T-helper 1 cell treated with Interleukin-12 subunit alpha and Interleukin-12 subunit beta and Interleukin-4 antibody, amounts not matched to agents 30 ng/mL and 1 ng/mL, for 36 hours (primary cell): ENCODE measurements around the gene SELENOV. TPM values are rescaled to one million over a fixed set of nuclear protein-coding genes. Genes with fewer than 3 reads are reported as not detected.

Source experiments
- intact Hi-C: fragments of 100-400 bp; cut with micrococcal nuclease; formaldehyde crosslinking; loops from one replicate; pipeline ENCODE4 v1.15.1; 2024
- total RNA-seq: library from RNA; stranded (reverse); gene quantifications from 2 replicates; pipeline ENCODE4 v1.2.3, GENCODE V29; 2022

Gene SELENOV
- total RNA-seq, 1 donor from 2014 or later: not detected

DNA sequence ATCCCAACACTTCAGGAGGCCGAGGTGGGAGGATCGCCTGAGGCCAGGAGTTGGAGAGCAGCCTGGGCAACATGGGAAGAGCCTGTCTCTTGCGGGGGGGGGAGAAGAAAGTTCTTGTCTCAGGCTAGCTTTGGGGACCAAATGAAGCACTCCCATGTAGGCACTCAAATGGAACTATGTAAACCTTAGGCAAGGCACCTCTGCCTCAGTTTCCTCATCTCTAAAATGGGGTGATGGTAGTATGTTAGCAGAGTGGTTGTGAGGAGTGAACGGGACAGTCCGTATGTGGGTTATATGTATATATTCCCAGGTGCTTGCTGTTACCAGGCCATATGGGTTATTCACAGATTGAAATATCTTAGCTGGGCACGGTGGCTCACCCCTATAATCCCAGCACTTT is 22.7 kb upstream of the SELENOV start:
- intact Hi-C loops: no loop called here

- intact Hi-C loops: no loop called here
Observed at GRCh38 chr19:39492788-39493187, 22.2 kb upstream of the SELENOV start.

- intact Hi-C loops: no loop called here
Observed at GRCh38 chr19:39494661-39495060, 20.3 kb upstream of the SELENOV start.

DNA sequence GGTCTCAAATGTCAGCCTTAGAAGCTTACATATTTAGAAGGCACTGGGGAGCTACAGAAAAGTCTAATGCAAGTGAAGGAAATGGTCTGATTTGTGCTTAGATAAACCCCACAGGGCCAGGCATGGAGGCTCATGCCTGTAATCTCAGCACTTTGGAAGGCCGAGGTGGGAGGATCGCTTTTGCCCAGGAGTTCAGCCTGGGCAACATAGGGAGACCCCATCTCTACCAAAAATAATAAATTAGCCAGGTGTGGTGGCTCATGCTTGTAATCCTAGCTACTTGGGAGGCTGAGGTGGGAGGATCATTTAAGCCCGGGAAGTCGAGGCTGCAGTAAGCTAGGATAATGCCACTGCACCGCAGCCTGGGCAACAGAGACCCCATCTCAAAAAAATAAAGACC is 18.9 kb upstream of the SELENOV start:
- intact Hi-C loops: no loop called here

- intact Hi-C loops: no loop called here
Observed at GRCh38 chr19:39497701-39497995, 17.3 kb upstream of the SELENOV start.

DNA sequence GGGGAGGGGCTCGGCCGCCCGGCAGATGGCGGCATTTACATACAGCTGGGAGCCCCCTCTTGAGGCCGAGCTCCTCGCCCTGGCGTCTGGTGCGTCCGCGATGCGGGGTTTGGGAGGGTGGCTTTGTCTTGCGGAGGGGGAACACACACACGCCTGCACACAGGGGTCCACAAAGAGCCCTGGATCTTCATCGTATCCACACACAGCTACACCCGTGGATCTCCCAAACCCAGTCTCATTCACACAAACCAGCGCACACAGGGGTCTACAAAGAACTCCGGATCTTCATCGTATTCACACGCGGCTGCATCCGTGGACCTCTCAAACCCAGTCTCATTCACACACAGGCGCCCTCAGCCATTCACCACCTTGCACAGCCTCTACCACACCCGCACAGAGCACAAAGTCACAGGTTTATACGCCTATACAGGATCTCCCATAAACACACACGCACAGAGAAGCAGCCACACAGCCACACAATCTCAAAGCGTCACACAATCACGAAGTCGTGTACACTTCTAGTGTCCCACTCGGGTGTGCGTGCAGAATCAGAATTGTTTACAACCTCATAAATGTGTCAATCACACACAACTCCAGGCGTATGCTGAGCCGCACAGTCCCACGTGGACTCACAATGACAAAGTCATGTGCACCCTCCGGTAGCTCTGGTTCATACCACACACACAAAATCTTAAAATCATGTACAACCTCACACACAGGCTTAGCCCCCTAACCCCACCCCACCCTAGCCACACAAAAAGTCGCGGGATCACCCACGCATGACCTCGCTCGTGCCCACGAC is 16.7 kb upstream of the SELENOV start:
- intact Hi-C loops: no loop called here

DNA sequence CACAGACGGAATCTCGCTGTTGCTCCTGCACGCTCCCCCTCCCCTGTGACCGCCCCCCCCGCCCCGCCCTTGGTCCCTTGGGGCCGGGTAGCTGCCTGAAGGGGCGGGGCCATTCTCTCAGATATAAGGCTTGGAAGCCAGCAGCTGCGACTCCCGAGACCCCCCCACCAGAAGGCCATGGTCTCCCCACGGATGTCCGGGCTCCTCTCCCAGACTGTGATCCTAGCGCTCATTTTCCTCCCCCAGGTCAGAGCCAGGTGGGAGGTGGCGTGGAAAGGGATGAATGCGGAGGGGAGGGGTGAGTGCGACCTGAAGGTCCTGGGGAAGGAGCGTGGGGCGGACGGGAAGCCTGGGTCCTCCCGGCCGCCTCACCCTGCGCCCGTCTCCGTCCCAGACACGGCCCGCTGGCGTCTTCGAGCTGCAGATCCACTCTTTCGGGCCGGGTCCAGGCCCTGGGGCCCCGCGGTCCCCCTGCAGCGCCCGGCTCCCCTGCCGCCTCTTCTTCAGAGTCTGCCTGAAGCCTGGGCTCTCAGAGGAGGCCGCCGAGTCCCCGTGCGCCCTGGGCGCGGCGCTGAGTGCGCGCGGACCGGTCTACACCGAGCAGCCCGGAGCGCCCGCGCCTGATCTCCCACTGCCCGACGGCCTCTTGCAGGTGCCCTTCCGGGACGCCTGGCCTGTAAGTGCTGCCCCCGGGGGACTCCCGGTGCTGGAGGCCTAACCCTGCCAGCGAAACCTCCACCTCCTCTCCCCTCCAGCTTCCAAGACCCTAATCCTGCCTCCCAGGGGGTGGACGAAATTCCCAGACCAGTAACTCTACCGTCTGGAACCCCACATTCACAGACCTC is 15.9 kb upstream of the SELENOV start, which contains the start of gene DLL3:
Gene DLL3 (plus strand): TSS at position 150 of the 845 bp plus-strand sequence. CDS start 28 bp downstream, at position 178.
- intact Hi-C loops: no loop called here

- intact Hi-C loops: loop anchor here (2.0 kb wide), 1 partner anchor 19 kb away; the partner anchor contains the start of gene TIMM50
Observed at GRCh38 chr19:39499932-39500331, 15.0 kb upstream of the SELENOV start.

- intact Hi-C loops: loop anchor here (2.0 kb wide), 1 partner anchor 20 kb away; the partner anchor contains the start of gene TIMM50
Observed at GRCh38 chr19:39500543-39500942, 14.4 kb upstream of the SELENOV start.

DNA sequence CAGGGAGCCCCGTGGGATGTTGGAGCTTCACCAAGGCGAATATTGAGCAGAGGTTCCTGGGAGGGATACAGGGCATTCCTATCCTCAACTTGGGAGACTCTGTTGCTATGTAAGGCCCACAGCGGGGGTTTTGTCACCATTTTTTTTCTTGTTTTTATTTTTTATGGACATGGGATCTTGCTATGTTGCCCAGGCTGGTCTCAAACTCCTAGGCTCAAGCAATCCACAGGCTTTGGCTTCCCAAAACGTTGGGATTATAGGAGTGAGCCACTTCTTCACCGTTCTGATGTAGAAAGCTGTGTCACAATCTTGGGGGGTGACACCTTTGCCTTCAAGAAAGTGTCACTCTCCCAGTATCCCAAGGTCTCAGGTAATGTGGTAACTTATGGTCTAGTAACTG is 13.6 kb upstream of the SELENOV start:
- intact Hi-C loops: loop anchor here (2.0 kb wide), 1 partner anchor 21 kb away; the partner anchor contains the start of gene TIMM50

DNA sequence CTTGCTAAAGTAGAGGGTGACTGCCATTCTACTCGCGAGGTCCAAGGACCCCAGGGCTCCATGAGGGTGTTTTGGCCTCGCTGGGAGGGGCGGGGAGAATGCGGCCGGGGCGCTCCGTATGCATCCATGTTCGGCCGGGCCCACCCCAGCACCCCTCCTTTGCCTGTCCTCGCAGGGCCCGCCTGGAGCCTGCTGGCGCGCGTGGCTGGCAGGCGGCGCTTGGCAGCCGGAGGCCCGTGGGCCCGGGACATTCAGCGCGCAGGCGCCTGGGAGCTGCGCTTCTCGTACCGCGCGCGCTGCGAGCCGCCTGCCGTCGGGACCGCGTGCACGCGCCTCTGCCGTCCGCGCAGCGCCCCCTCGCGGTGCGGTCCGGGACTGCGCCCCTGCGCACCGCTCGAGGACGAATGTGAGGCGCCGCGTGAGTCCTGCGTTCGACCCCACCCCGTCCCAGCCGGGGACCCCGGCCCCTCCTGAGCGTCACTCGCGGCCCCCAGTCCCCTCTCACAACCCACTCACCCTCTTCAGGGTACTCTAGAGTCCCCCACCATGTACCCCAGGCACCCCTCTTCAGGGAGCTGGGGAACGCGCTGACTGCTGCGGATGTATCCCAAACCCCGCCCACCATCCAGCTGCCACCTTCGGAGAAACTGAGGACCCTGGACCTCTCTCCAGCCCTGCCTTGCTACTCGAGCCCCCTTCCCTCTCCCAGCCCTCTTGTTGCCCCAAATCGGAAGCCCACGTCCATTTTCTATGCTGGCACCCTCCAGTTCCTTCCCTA is 12.1 kb upstream of the SELENOV start:
- intact Hi-C loops: loop anchor here (1.0 to 2.0 kb wide), 2 partner anchors 30 to 63 kb away; partner anchors contain the start of gene EID2B

- intact Hi-C loops: no loop called here
Observed at GRCh38 chr19:39506598-39506943, 8.4 kb upstream of the SELENOV start.

GRCh38 chr19:39506944-39507714 is 7.8 kb upstream of the SELENOV start:
- intact Hi-C loops: loop anchor here (1.0 kb wide), 1 partner anchor 25 kb away; the partner anchor contains the start of gene EID2B

- intact Hi-C loops: loop anchor here (1.0 kb wide), 1 partner anchor 24 kb away; the partner anchor contains the start of gene EID2B
Observed at GRCh38 chr19:39507715-39508364, 7.1 kb upstream of the SELENOV start.

DNA sequence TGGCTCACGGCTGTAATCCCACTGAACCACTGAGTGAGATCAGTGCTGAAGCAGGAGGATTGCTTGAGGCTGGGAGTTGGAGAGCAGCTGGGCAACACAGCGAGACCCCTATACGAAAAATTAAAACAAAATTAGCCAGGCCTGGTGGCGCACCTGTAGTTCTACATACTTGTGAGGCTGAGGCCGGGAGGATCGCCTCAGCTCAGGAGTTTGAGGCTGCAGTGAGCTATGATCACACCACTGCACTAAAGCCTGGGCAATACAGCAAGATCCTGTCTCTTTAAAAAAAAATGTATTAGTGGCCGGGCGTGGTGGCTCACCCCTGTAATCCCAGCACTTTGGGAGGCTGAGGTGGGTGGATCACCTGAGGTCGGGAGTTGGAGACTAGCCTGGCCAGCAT is 6.3 kb upstream of the SELENOV start:
- intact Hi-C loops: no loop called here

- intact Hi-C loops: no loop called here
Observed at GRCh38 chr19:39509233-39509632, 5.7 kb upstream of the SELENOV start.

DNA sequence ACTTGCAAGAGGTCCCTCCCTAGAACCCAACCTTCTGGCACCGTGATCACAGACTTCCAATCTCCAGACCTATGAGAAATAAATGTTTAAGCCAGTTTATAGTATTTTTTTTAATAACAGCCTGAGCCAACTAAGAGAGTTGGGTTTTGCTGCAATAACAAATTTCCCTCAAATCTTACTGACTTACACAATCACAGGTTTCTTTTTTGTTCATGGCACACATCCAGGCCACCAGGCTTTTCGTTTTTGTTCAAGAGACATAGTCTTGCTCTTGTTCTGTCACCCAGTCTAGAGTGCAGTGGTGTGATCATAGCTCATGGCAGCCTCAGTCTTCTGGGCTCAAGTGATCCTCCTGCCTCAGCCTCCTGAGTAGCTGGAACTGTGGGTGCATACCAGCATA is 2.0 kb upstream of the SELENOV start:
- intact Hi-C loops: no loop called here

- intact Hi-C loops: no loop called here
Observed at GRCh38 chr19:39515551-39516191, 732 bp downstream of the SELENOV start.

- intact Hi-C loops: no loop called here
Observed at GRCh38 chr19:39516270-39516669, 1.3 kb downstream of the SELENOV start.

GRCh38 chr19:39517432-39517831 is 2.5 kb downstream of the SELENOV start:
- intact Hi-C loops: no loop called here
